ENCODE data around the gene TMEM54. TPM values are rescaled to one million over a fixed set of nuclear protein-coding genes. Genes with fewer than 3 reads are reported as not detected.
A peak's percentile ranks its signal among the peaks of the same experiment; 100 is the strongest.

The TMEM54 gene
- total and polyA plus RNA-seq, 9 of the 15 experiments (the other 6 are each of a cell fraction or from before 2014, with no cell fraction given), result 1.00 to 16.2 (median 8.2) TPM

DNA sequence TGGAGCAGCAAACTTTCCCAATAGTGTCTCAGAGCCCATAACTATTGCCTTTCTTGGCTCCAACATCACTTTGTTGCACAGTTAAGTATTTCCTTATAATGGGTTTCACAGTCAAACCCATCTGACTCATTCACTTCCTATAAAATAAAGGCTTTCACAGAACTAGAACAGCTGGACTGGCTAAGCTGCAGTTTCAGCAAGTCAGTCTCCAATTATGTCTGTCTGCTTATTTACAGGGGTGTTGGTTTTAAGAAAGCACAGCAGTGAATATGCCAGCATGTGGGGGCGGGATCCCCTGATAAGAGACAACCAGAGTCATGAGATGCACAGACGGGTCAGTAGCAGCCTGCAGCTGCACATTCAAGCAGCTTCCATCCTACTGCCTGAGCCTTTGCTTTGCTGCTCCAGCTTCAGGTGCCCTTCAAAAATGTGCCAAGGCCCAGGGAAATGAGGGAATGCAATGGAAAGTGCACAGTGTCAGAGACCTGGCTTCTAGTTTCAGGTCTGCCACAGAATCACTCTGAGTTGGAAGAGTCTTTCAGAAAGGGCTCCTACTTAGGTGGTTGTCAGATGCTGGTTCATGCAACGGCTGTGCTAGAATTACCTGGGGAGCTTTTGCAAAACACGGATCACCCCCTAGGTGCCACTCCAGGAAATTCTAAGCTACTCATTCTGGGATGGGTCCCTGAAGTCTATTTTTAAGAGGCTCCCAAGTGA is 38.6 kb upstream of the TMEM54 start (continued):
- TF ChIP-seq CUX1 (CRISPR knock-in tag; IDR thresholded peaks at IDR 0.05), result no peak
- peak; percentile 83 for TF ChIP-seq ZNF766 (CRISPR knock-in tag; conservative IDR thresholded peaks at IDR 0.05)
- TF ChIP-seq, protein P1, sequence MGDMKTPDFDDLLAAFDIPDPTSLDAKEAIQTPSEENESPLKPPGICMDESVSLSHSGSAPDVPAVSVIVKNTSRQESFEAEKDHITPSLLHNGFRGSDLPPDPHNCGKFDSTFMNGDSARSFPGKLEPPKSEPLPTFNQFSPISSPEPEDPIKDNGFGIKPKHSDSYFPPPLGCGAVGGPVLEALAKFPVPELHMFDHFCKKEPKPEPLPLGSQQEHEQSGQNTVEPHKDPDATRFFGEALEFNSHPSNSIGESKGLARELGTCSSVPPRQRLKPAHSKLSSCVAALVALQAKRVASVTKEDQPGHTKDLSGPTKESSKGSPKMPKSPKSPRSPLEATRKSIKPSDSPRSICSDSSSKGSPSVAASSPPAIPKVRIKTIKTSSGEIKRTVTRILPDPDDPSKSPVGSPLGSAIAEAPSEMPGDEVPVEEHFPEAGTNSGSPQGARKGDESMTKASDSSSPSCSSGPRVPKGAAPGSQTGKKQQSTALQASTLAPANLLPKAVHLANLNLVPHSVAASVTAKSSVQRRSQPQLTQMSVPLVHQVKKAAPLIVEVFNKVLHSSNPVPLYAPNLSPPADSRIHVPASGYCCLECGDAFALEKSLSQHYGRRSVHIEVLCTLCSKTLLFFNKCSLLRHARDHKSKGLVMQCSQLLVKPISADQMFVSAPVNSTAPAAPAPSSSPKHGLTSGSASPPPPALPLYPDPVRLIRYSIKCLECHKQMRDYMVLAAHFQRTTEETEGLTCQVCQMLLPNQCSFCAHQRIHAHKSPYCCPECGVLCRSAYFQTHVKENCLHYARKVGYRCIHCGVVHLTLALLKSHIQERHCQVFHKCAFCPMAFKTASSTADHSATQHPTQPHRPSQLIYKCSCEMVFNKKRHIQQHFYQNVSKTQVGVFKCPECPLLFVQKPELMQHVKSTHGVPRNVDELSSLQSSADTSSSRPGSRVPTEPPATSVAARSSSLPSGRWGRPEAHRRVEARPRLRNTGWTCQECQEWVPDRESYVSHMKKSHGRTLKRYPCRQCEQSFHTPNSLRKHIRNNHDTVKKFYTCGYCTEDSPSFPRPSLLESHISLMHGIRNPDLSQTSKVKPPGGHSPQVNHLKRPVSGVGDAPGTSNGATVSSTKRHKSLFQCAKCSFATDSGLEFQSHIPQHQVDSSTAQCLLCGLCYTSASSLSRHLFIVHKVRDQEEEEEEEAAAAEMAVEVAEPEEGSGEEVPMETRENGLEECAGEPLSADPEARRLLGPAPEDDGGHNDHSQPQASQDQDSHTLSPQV (IDR thresholded peaks at IDR 0.05), result no peak
- TF ChIP-seq, protein P2, sequence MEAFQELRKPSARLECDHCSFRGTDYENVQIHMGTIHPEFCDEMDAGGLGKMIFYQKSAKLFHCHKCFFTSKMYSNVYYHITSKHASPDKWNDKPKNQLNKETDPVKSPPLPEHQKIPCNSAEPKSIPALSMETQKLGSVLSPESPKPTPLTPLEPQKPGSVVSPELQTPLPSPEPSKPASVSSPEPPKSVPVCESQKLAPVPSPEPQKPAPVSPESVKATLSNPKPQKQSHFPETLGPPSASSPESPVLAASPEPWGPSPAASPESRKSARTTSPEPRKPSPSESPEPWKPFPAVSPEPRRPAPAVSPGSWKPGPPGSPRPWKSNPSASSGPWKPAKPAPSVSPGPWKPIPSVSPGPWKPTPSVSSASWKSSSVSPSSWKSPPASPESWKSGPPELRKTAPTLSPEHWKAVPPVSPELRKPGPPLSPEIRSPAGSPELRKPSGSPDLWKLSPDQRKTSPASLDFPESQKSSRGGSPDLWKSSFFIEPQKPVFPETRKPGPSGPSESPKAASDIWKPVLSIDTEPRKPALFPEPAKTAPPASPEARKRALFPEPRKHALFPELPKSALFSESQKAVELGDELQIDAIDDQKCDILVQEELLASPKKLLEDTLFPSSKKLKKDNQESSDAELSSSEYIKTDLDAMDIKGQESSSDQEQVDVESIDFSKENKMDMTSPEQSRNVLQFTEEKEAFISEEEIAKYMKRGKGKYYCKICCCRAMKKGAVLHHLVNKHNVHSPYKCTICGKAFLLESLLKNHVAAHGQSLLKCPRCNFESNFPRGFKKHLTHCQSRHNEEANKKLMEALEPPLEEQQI (IDR thresholded peaks at IDR 0.05), result no peak
- TF ChIP-seq, protein P3, sequence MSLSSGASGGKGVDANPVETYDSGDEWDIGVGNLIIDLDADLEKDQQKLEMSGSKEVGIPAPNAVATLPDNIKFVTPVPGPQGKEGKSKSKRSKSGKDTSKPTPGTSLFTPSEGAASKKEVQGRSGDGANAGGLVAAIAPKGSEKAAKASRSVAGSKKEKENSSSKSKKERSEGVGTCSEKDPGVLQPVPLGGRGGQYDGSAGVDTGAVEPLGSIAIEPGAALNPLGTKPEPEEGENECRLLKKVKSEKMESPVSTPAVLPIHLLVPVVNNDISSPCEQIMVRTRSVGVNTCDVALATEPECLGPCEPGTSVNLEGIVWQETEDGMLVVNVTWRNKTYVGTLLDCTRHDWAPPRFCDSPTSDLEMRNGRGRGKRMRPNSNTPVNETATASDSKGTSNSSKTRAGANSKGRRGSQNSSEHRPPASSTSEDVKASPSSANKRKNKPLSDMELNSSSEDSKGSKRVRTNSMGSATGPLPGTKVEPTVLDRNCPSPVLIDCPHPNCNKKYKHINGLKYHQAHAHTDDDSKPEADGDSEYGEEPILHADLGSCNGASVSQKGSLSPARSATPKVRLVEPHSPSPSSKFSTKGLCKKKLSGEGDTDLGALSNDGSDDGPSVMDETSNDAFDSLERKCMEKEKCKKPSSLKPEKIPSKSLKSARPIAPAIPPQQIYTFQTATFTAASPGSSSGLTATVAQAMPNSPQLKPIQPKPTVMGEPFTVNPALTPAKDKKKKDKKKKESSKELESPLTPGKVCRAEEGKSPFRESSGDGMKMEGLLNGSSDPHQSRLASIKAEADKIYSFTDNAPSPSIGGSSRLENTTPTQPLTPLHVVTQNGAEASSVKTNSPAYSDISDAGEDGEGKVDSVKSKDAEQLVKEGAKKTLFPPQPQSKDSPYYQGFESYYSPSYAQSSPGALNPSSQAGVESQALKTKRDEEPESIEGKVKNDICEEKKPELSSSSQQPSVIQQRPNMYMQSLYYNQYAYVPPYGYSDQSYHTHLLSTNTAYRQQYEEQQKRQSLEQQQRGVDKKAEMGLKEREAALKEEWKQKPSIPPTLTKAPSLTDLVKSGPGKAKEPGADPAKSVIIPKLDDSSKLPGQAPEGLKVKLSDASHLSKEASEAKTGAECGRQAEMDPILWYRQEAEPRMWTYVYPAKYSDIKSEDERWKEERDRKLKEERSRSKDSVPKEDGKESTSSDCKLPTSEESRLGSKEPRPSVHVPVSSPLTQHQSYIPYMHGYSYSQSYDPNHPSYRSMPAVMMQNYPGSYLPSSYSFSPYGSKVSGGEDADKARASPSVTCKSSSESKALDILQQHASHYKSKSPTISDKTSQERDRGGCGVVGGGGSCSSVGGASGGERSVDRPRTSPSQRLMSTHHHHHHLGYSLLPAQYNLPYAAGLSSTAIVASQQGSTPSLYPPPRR (CRISPR knock-in tag; IDR thresholded peaks at IDR 0.05; ENCODE audit: borderline replicate concordance), result no peak
- no peak for TF ChIP-seq FOXJ3 (CRISPR knock-in tag; IDR thresholded peaks at IDR 0.05)
- TF ChIP-seq ZC3H11A (IDR thresholded peaks at IDR 0.05; ENCODE audit: low read depth, low read length), result no peak
- no peak for TF ChIP-seq ZNF274 (IDR thresholded peaks at IDR 0.05; ENCODE audit: borderline replicate concordance, low read depth, low read length)
- TF ChIP-seq LCOR (CRISPR knock-in tag; IDR thresholded peaks at IDR 0.05), result no peak

All from K562 (cell line).